GM19351 (cell line): Measurements from ENCODE around the gene OR9A2.

Experiments used
- ATAC-seq: cut with Tn5 transposase; IDR thresholded peaks from one replicate; pipeline ENCODE4 v1.9.1; 2021; ENCODE audit warnings: mild to moderate bottlenecking, moderate library complexity; ENCODE audit not compliant: unreplicated experiment

The OR9A2 gene

DNA sequence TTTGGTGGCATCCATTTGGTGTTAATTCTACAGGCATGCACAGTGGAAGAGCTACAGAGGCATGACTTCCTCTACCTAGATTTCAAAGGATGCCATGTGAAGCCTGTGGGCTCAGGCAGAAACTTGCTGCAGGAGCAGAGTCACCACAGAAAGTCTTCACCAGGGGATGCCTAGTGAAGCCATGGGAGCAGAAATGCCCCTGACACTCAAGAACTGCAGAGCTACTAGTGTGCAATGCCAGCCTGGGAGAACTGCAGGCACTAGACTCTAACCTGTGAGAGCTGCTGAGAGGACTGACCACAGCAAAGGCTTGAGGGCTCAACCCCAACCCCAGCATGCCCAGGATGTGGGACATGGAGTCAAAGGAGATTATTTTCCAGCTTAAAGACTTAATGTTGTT, 3.9 kb downstream of the OR9A2 start:
- ATAC-seq, result no peak

GRCh38 chr7:143018931-143019330, 8.0 kb downstream of the OR9A2 start:
- ATAC-seq, result no peak

- ATAC-seq, result no peak
Measured at GRCh38 chr7:143016996-143017395, 9.9 kb downstream of the OR9A2 start.

GRCh38 chr7:143015926-143016490, 10.9 kb downstream of the OR9A2 start:
- no peak for ATAC-seq

DNA sequence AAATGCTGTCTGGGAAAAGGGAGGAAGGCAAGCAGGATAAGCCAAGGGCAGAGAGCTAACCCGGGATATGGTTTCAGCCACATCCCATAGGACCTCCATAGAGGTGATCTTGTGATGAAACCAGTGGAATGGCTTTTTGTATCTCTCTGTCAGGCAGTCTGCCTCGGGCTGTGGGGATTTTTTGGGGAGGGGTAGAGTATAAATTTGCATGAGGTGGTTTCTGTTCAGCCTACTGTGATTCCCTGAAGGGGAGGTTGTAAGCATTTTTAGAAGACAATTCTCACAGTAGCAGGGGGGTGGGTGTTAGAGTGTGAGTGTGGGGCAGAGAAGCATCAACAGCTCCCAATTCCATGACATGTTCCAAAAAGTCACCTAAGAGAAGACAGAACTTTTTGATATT, 11.8 kb downstream of the OR9A2 start:
- ATAC-seq, result peak; percentile 85

GRCh38 chr7:143013893-143014292, 13.0 kb downstream of the OR9A2 start:
- no peak for ATAC-seq

- ATAC-seq, result no peak
Measured at GRCh38 chr7:143013473-143013872, 13.5 kb downstream of the OR9A2 start.

- no peak for ATAC-seq
Measured at GRCh38 chr7:143012409-143012808, 14.5 kb downstream of the OR9A2 start.

DNA sequence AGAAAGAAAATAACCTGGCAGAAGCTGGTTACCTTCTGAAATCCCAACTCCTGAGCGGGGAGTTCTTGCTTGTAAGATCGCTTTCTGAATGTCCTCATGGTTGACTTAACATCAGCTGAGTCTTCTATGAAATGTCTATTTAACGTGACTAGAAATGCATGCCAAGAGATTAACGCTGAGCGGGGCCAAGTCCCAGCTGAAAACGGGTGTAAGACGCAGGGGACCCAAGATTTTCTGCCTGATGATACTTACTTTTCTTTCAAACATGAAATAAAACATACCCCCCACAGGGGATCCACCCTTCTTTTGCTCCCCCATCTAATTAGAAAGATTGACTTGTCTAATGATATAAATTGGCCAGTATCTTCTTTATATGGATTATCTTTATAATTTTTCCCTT, 14.9 kb downstream of the OR9A2 start:
- no peak for ATAC-seq

DNA sequence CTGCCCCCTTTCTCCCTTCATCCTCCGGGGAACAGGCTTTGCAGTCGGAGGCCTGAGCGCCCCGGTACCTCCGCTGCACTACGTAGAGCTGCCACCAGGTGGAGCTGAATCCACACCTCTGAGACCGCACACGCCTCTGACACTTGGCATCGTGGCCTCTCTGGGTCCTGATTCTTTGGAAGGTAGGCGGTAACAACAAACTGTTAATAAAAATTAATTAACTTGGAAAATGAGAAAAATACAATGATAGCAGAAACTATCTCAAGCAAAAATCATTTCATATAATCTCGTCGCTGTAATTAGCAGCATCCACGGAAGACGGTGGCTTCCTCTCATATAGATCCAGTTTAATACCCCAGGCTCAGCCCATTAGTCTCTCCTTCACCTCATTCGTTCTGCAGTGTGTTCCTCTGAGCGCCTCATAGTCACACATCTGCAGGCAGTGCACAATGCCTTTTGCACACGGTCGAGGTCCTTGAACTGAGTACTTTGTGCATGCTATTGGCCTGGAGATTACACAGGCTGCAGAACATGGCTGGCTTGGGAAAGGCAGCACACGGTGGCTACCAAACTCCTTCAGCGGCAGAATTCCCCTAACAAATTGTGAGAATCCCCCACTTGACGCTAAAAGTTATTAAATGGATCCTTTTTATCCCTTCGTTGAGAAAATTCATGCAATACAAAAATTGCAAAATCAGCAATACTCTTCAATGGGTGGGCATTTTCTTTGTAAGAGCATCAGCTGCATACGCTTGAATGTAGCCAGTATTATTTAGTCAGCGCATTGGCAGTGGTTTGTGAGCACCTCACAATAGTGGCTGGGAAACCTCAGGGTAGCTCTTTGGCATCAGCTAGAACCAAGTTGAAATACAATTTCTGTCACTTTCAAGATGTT, 18.7 kb downstream of the OR9A2 start:
- peak; percentile 89 for ATAC-seq

GRCh38 chr7:143005632-143006260, 21.2 kb downstream of the OR9A2 start:
- ATAC-seq, result no peak

DNA sequence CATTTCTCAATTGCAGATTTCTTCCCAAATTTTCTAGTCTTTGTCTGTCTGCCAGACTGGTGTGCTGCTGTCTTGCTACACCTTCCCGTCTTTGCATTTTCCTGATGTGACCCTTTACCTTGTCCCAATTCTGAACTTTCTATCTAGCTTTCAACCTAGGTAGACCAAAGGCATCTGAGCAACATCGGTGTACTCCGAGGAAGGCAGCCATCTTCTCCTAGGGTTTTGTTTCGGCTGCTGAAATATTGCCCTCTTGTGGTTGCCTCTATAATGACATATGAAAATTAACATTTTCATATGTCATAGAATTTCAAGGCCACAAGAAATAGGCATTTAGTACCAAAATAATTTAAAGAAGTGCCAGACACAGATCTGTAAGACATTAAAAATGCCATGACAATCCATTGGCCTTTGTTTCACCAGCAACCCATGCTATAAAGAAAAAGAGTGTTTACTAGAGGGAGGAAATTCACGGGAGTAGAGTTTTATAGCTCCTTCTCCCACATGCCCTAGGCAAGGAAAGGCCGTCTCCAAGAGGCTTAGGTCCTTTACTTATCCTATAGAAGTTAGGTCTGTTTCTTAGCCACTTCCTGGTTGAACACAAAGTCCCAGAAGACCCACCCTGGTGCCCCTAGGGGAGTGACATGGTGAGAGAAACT, 23.4 kb downstream of the OR9A2 start:
- peak; percentile 67 for ATAC-seq

- ATAC-seq, result no peak
Measured at GRCh38 chr7:143002898-143003297, 24.0 kb downstream of the OR9A2 start.

DNA sequence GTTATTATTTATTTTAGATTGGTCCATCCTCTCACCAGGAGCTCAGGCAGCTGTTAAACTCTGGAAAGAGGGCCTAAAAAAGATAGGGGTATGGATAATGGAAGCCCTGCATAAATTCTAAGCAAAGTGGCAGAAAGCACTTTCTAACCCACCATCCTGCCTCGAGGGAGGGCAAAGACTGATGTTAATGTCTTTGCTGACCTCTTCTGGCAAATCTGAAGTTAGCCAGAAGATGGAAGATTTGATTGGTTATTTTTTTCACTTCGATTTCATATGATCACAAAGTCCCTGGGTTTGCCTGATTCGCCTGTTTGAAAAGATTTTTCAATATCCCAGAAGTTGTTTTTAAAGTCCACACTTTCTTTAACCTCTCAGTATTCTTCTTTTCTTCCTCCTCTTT, 24.8 kb downstream of the OR9A2 start:
- ATAC-seq, result no peak

GRCh38 chr7:143000648-143001047, 26.3 kb downstream of the OR9A2 start:
- ATAC-seq, result no peak

DNA sequence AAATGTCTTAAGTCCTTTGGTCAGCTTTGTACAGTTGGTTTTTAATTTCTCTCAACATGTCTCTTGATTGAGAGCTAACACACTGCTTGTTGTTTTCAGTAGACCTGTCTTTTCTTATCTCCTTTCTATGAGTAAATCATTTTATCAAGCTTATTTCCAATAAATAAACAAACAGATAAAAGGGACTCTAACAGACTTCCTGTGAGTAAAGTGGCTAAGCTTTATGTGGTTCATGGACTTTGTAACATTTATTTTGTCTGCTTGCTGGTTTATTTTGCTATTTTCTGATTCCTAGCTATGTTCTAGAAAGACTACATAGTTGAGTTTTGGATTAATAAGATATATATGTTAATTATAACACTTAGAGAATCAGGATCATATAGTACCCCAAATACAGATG, 27.1 kb downstream of the OR9A2 start:
- no peak for ATAC-seq

DNA sequence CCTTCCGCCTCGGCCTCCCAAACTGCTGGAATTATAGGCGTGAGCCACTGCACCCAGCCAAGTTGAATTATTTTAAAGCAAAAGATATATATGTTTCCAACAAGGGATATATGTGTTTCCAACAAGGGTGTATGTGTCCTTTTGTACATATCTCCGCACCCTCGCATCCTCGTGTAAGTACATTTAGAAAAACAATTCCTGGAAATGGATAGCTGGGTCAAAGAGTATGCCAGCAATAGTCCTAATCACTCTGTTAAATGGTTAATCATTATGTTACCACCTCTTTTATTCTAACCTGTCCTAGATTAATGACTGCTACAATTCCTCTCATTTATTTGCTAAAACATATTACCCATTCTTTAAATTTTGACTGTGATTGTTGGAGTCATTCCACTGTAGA, 28.0 kb downstream of the OR9A2 start:
- no peak for ATAC-seq

DNA sequence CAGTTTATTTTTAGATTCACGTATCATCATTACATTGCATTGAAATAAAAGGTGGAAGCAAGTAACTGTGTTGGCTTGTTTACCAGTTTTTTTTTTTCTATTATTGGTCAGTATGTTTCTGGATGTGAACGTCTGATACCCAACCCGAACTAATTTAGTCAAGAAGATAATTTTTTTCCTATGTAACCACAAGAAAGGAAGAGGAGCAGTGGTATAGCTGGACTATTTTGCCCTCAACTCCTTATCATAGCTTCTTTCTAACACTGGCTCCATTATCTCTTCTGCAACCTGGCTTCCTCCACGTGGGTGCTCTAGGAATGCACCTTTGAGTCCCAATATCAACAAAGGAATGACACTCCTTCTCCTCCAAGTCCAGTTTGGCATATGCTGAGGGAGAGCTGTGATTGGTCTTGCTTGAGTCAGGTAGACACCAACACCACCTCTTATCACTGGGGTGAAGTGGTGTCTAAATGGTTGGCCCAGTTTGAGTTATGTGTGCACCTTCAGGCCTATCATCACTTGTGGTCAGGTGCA, 29.4 kb downstream of the OR9A2 start:
- no peak for ATAC-seq

DNA sequence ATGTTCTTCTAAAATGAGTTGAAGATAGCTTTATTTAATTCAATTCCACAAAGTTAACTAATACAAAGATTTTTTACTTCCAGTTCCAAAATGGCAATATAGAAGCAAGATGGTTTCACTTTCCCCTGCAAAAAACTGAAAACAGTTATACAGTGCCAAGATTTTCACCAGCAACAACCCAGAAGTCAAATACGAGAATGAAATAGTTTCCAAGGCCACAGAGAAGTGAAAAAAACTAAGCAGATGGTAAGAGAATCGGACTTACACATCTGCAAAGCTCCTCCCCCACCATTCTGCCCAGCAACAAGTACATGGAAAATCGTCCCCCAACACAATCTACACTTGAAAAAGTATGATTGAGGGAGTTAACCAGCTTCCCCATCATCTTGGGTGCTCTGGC, 34.5 kb downstream of the OR9A2 start:
- ATAC-seq, result no peak

DNA sequence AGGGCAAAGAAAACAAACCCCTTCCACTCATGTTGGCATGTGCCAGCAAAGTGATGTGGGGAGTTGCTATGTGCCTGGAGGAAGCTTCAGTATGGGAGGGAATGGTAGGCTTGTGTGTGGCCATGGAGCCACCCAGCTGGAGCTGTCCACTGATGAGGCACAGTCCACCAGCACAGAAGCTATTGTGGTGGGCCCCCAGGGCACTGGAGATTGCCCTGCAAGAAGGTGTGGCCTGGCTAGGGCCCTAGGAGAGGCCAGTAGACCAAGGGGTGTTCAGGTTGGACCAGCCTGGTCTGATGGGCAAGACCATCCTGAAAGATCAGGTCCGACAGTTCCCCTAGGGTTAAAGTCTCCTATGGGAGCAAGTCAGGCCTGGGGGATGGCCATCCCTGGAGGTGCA, 42.6 kb downstream of the OR9A2 start:
- ATAC-seq, result no peak

DNA sequence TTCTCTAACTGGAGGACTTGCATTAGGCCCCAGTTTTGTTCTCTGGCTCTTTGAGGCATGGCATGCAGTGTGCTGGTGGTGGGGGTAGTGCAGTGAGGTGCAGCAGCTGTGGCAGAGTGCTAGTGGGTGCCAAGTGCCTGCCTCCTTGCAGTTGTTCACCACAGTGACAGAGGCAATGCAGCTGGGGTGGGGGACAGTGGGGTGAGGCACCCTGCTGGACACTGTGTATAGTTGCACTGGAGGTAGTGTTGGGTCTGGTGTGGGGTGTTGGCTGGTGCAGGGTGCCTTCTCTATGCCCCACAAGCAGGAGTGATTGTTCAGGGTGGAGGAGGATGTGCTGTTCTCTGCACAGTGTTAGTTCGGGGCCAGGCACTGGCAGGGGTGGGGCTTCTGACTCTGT, 43.1 kb downstream of the OR9A2 start:
- ATAC-seq, result no peak
